Breast epithelium (tissue), 4 donors: Measurements from ENCODE around the gene SHH. TPM values are rescaled to one million over a fixed set of nuclear protein-coding genes. Genes with fewer than 3 reads are reported as not detected.

ENCODE experiments used
- DNase-seq, 2 donors: peaks; one replicate each; pipeline ENCODE4 v3.0.0-alpha.2; 2019; ENCODE audit warnings: low spot score in 2 of 2
- H3K27ac ChIP-seq, 2 donors: fragments of 200-600 bp; sonication (generic) in 1 of 2; one replicate each; pipeline ENCODE4 v1.5.1; 2016 to 2019; ENCODE audit warnings: mild to moderate bottlenecking in 1 of 2
- H3K27me3 ChIP-seq, 2 donors: fragments of 200-600 bp; sonication (generic) in 1 of 2; one replicate each; pipeline versions ENCODE4 v1.5.1 to v1.6.0; 2017 to 2019; ENCODE audit warnings: control low read depth in 1 of 2, mild to moderate bottlenecking in 1 of 2
- H3K36me3 ChIP-seq: fragments of 200-600 bp; one replicate; pipeline ENCODE4 v1.5.1; 2019
- H3K4me1 ChIP-seq, 2 donors: fragments of 200-600 bp; sonication (generic); one replicate each; pipeline ENCODE4 v1.5.1; 2016 to 2019; ENCODE audit warnings: control low read depth in 1 of 2
- H3K4me3 ChIP-seq, 3 donors: fragments of 200-600 bp; sonication (generic); 1 replicate in 2 of 3; 2 replicates in 1 of 3; pipeline ENCODE4 v1.5.1; 2016 to 2019; ENCODE audit warnings: mild to moderate bottlenecking in 3 of 3, moderate library complexity in 2 of 3
- H3K9me3 ChIP-seq, 2 donors: fragments of 200-600 bp; sonication (generic) in 1 of 2; one replicate each; pipeline ENCODE4 v1.5.1; 2016 to 2019; ENCODE audit warnings: control low read depth in 1 of 2
- POLR2A ChIP-seq: fragments of 450-650 bp; IDR thresholded peaks from one replicate; pipeline ENCODE4 v1.6.1; 2016; ENCODE audit warnings: antibody characterized with exemption, mild to moderate bottlenecking, moderate library complexity
- POLR2AphosphoS5 ChIP-seq, 3 donors: sonication (generic); formaldehyde crosslinking; IDR thresholded peaks; one replicate each; pipeline ENCODE4 v1.6.1; 2017; ENCODE audit warnings: antibody characterized with exemption in 3 of 3
- intact Hi-C: fragments of 100-400 bp; cut with DNase I; formaldehyde crosslinking; loops from one replicate; pipeline ENCODE4 v1.15.1; 2023; ENCODE audit warnings: low total_unique reads
- total RNA-seq, 3 donors: library from RNA; depleted of rRNA; stranded (reverse); fragments of >200 nt; gene quantifications; one replicate each; pipeline ENCODE4 v1.1.0, GENCODE V29; 2016
- TF ChIP-seq, protein P1 (sequence below), 3 donors: fragments of 450-650 bp; IDR thresholded peaks; one replicate each; pipeline ENCODE4 v1.5.1; 2016 to 2017; ENCODE audit warnings: antibody characterized with exemption in 3 of 3, mild to moderate bottlenecking in 3 of 3, moderate library complexity in 3 of 3

Gene SHH
- total RNA-seq, 3 donors from 2014 or later = not detected

- Histone ChIP-seq H3K27ac (no peak overlapping the region), H3K9me3 (no peaks in the 10 kb centered on the region), H3K4me1 (no peaks in the 10 kb centered on the region), H3K27me3 (no peaks in the 10 kb centered on the region), H3K4me3 (no peak overlapping the region), H3K36me3 (peaks cover 5% of the 10 kb centered on the region)
- intact Hi-C loops = no loop called here
- TF ChIP-seq POLR2AphosphoS5 (IDR thresholded peaks at IDR 0.05) (no peak), POLR2A (no peak)
- TF ChIP-seq, protein P1, sequence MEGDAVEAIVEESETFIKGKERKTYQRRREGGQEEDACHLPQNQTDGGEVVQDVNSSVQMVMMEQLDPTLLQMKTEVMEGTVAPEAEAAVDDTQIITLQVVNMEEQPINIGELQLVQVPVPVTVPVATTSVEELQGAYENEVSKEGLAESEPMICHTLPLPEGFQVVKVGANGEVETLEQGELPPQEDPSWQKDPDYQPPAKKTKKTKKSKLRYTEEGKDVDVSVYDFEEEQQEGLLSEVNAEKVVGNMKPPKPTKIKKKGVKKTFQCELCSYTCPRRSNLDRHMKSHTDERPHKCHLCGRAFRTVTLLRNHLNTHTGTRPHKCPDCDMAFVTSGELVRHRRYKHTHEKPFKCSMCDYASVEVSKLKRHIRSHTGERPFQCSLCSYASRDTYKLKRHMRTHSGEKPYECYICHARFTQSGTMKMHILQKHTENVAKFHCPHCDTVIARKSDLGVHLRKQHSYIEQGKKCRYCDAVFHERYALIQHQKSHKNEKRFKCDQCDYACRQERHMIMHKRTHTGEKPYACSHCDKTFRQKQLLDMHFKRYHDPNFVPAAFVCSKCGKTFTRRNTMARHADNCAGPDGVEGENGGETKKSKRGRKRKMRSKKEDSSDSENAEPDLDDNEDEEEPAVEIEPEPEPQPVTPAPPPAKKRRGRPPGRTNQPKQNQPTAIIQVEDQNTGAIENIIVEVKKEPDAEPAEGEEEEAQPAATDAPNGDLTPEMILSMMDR (IDR thresholded peaks at IDR 0.05) = no peak
- no peak for DNase-seq
These were observed 47.8 kb downstream of the SHH start for GRCh38 chr7:155764438-155764793.

- no peak for TF ChIP-seq POLR2AphosphoS5 (IDR thresholded peaks at IDR 0.05)
- TF ChIP-seq POLR2A = no peak
- Histone ChIP-seq H3K4me1 (no peaks in the 10 kb centered on the region), H3K36me3 (peaks cover 5% of the 10 kb centered on the region), H3K9me3 (no peaks in the 10 kb centered on the region), H3K4me3 (no peak overlapping the region), H3K27ac (no peak overlapping the region), H3K27me3 (no peaks in the 10 kb centered on the region)
- DNase-seq = no peak
- intact Hi-C loops = no loop called here
These were observed 48.4 kb downstream of the SHH start for GRCh38 chr7:155763691-155764437.

DNA sequence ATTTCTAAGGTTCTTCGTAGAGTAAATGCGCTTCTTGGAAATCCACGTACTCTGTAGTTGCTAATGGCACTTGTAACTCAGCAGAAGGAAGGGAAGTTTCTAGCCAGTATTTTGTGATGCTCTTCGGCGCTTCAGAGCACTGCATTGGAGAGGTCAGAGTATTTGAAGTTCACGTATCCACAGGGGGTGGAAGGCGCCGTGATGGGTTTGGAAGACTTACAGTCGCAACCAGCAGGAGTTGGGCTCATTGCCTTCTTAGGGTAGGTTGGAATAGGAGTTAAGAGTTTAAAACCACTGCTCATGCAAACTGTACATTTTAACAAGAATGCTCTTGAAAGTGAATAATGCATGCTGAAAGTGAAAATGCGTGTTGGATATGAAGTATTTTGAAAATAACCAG, 49.1 kb downstream of the SHH start:
- no peak for DNase-seq
- intact Hi-C loops = no loop called here
- no peak for TF ChIP-seq POLR2AphosphoS5 (IDR thresholded peaks at IDR 0.05)
- TF ChIP-seq, protein P1 (IDR thresholded peaks at IDR 0.05) = no peak
- TF ChIP-seq POLR2A = no peak
- H3K4me3 ChIP-seq = no peak overlapping the region
- peaks cover 5% of the 10 kb centered on the region for H3K36me3 ChIP-seq
- no peaks in the 10 kb centered on the region for H3K9me3 ChIP-seq
- no peaks in the 10 kb centered on the region for H3K4me1 ChIP-seq
- H3K27me3 ChIP-seq = no peaks in the 10 kb centered on the region
- H3K27ac ChIP-seq = no peak overlapping the region

DNA sequence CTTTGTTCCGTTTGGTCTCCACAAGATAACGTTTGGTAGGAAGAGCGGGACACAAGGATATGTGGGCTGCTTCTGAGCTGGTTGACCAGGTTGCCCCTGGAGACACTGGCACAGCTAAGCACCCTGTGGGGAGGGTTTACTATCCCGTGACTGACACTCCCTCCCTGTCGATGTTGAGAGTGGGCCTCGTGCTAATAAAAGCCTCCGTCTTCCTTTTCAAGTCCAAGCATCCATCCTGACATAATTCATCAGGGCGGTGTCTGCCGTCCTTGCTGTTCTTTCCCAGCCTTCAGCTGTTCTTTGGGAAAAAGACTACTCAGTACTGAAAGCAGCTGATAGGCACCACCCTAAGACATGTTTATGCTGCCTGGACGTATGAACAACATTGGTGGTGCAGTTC, 49.6 kb downstream of the SHH start:
- no peaks in the 10 kb centered on the region for H3K27me3 ChIP-seq
- TF ChIP-seq, protein P1 (IDR thresholded peaks at IDR 0.05) = no peak
- TF ChIP-seq POLR2AphosphoS5 (IDR thresholded peaks at IDR 0.05) (no peak), POLR2A (no peak)
- H3K36me3 ChIP-seq = peaks cover 5% of the 10 kb centered on the region
- intact Hi-C loops = no loop called here
- no peak overlapping the region for H3K27ac ChIP-seq
- H3K4me1 ChIP-seq = no peaks in the 10 kb centered on the region
- no peak for DNase-seq
- H3K9me3 ChIP-seq = no peaks in the 10 kb centered on the region
- H3K4me3 ChIP-seq = no peak overlapping the region

DNA sequence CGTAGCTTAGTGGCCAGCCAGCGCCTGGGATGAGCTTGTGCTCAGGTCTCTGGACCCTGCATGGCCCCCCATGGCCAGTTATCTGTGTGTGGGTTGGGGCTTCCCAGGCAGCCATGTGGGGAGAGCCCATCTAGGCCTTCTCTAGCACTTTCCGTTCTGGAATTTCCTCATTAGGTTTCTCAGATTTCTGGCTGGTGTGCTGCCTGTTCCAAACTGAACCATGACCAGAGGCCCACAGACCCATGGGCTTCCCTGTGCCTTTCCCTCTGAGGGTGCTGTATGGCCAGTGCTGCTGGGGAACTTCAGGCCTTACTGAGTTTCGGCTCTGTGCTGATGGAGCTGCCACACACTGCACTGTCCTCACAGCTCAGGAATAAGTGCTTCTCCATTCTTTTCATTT, 50.2 kb downstream of the SHH start:
- Histone ChIP-seq H3K4me3 (no peak overlapping the region), H3K27ac (no peak overlapping the region), H3K9me3 (no peaks in the 10 kb centered on the region), H3K27me3 (no peaks in the 10 kb centered on the region), H3K4me1 (no peaks in the 10 kb centered on the region), H3K36me3 (peaks cover 5% of the 10 kb centered on the region)
- TF ChIP-seq POLR2A = no peak
- TF ChIP-seq, protein P1 (IDR thresholded peaks at IDR 0.05) = no peak
- no peak for TF ChIP-seq POLR2AphosphoS5 (IDR thresholded peaks at IDR 0.05)
- intact Hi-C loops = no loop called here
- DNase-seq = no peak
